Measurements from ENCODE around the gene SYT12.

GRCh38 chr11:66978717-66979116, 44.2 kb upstream of the SYT12 start:
- TF ChIP-seq CTCF (IDR thresholded peaks at IDR 0.05; ENCODE audit: insufficient read depth, low read depth, low read length), result no peak
- TF ChIP-seq EZH2 (IDR thresholded peaks at IDR 0.05; ENCODE audit: insufficient read depth, low read length), result no peak

All from astrocyte (in vitro differentiated cells and primary cell).